ENCODE results near the gene SSNA1.

SSNA1 gene

GRCh38 chr9:137188490-137189296, at the start of gene SSNA1, which contains the start of gene ANAPC2 (continued):
- TF ChIP-seq ZNF513 (tag by site-specific recombination; IDR thresholded peaks at IDR 0.05) = no peak
- TF ChIP-seq KLF8 (tag by site-specific recombination; IDR thresholded peaks at IDR 0.05) = peak; percentile 68; the same call in 1 of the 2 replicates
- peak; percentile 92 for TF ChIP-seq INSM2 (tag by site-specific recombination; IDR thresholded peaks at IDR 0.05)
- TF ChIP-seq ZNF843 (tag by site-specific recombination; IDR thresholded peaks at IDR 0.05) = peak; percentile 78
- peak; percentile 65 for TF ChIP-seq SP2 (tag by site-specific recombination; IDR thresholded peaks at IDR 0.05)
- peak; percentile 85 for TF ChIP-seq ZNF76 (tag by site-specific recombination; IDR thresholded peaks at IDR 0.05; ENCODE audit: borderline replicate concordance, low read depth)
- peak; percentile 98 for TF ChIP-seq ZNF629 (tag by site-specific recombination; IDR thresholded peaks at IDR 0.05)

GRCh38 chr9:137138722-137139467, 49.6 kb upstream of the SSNA1 start, which contains the start of gene GRIN1:
TSS of gene GRIN1 (plus strand) at chr9:137139154. CDS start at chr9:137139487, 333 bp downstream.
- no peaks in the 10 kb centered on the region for H3K9me3 ChIP-seq (ENCODE audit: control insufficient read depth, insufficient read depth, low read depth, low read length)
- no peak within 1 kb of the TSS for H3K4me3 ChIP-seq (ENCODE audit: low read depth, low read length)
- CTCF ChIA-PET = interaction anchor here (0.6 to 1.2 kb wide), 2 partner anchors 9 to 307 kb away, joined by 3 to 4 read pairs; no protein-coding TSS in a partner anchor
- H3K27ac ChIP-seq (ENCODE audit: extremely low read depth, low read depth, low read length) = no peak within 1 kb of the TSS
- no peaks in the 10 kb centered on the region for H3K36me3 ChIP-seq (ENCODE audit: control insufficient read depth in 2 of 2, insufficient read depth in 1 of 2, low read length in 2 of 2)
- TF ChIP-seq ZNF623 (tag by site-specific recombination; IDR thresholded peaks at IDR 0.05) (no peak), HOXC10 (CRISPR knock-in tag; IDR thresholded peaks at IDR 0.05) (0 out of 2 replicates have a peak, but pooled peaks have one; percentile 55)
- POLR2A ChIA-PET = interaction anchor here (0.6 to 4.0 kb wide), 6 partner anchors 9 to 102 kb away, joined by 3 to 26 read pairs (median 5); partner anchors contain the start of genes TPRN and TUBB4B
- H3K4me1 ChIP-seq (ENCODE audit: control insufficient read depth, insufficient read depth, low read length) = peaks cover 2% of the 10 kb centered on the region; the same call in 1 of the 2 replicates

GRCh38 chr9:137139468-137140150, 48.9 kb upstream of the SSNA1 start:
- Histone ChIP-seq H3K36me3 (ENCODE audit: control insufficient read depth in 2 of 2, insufficient read depth in 1 of 2, low read length in 2 of 2) (no peaks in the 10 kb centered on the region), H3K9me3 (ENCODE audit: control insufficient read depth, insufficient read depth, low read depth, low read length) (no peaks in the 10 kb centered on the region), H3K4me1 (ENCODE audit: control insufficient read depth, insufficient read depth, low read length) (peaks cover 2% of the 10 kb centered on the region; the same call in 1 of the 2 replicates), H3K4me3 (ENCODE audit: low read depth, low read length) (no peak overlapping the region), H3K27ac (ENCODE audit: extremely low read depth, low read depth, low read length) (no peak overlapping the region)
- ChIA-PET CTCF (interaction anchor here (0.6 to 0.8 kb wide), 2 partner anchors 25 to 575 kb away, joined by 3 read pairs; no protein-coding TSS in a partner anchor), POLR2A (interaction anchor here (0.6 to 4.0 kb wide), 4 partner anchors 10 to 101 kb away, joined by 3 to 26 read pairs (median 9); partner anchors contain the start of genes TPRN and TUBB4B)
- TF ChIP-seq SP2 (tag by site-specific recombination; IDR thresholded peaks at IDR 0.05) (no peak), ZNF280D (tag by site-specific recombination; IDR thresholded peaks at IDR 0.05) (no peak), ZNF24 (tag by site-specific recombination; IDR thresholded peaks at IDR 0.05) (no peak), ZNF785 (tag by site-specific recombination; IDR thresholded peaks at IDR 0.05) (no peak), ZNF16 (tag by site-specific recombination; IDR thresholded peaks at IDR 0.05; ENCODE audit: low read depth) (no peak), ZNF837 (tag by site-specific recombination; IDR thresholded peaks at IDR 0.05) (no peak), ZNF747 (tag by site-specific recombination; IDR thresholded peaks at IDR 0.05) (no peak), PRDM2 (tag by site-specific recombination; IDR thresholded peaks at IDR 0.05; ENCODE audit: borderline replicate concordance) (no peak)

All from HEK293 (cell line).